Amniotic epithelial cell (primary cell): ENCODE data around the gene KCNE4.
A peak's percentile ranks its signal among the peaks of the same experiment; 100 is the strongest.

Source experiments
- DNase-seq: peaks from one replicate; pipeline ENCODE4 v3.0.0-alpha.2; 2010; ENCODE audit warnings: low read depth

The KCNE4 gene

DNA sequence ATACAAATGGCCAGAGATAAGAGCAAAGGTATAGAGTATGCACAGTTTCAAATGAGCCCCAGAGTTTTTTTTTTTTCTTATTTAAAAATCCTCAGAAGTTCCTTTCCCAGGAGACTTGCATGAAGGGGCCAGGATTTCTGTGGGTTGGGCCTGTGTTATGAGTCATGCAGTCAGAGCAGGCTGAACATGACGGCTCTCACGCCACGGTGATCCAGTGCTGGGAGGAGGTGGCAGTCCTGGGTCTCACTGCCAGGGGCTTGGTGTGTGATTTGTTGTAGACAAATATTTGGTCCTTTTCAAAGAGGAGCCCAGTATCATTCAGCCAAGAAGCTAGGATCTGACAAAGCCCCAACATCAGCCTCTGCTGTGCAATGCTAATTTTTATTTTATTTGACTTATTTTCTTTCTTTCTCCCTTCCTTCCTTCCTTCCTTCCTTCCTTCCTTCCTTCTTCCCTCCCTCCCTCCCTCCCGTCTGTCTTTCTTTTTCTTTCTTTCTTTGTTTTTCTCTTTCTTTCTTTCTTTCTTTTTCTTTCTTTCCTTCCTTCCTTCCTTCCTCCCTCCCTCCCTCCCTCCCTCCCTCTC is 10.4 kb upstream of the KCNE4 start:
- DNase-seq = peak; percentile 94

- DNase-seq = no peak
Observed at GRCh38 chr2:223042284-223042683, 9.7 kb upstream of the KCNE4 start.

GRCh38 chr2:223042704-223043118 is 9.3 kb upstream of the KCNE4 start:
- peak; percentile 47 for DNase-seq

DNA sequence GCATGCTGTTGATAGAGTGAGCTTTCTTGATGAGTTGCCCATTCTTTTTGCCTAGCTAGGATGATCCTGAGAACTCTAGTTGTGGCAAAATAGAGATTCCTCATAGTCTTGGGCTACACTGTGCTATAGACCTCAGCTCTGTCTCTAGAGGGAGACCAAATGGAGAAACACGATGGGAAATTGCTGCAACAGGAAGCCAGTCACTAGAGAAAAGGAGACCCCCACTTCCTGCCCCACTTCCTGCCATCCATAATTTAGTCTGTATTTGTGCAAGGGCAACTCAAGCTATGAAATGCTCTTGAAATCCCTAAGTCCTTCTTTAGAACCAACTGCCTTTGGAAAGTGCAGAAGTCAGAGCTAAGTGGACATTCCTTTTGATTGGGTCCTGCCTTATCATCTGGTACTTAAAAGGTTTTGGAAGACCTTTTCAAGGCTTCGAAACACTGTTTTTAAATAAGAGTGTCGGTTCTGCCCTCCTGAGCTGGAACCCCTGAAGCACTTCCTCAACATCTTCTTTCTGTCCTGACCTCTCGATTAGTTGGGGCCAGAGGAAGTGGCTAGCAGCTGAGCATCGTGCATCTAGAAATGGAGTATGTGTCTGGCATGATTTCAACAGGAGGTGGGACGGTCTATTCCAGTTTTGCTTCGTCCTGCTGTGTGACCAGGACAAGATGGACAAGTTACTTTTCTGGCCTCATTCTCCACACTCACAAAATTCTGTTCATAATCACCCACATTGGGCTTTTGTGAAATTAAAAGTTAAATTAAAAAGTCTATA is 8.6 kb upstream of the KCNE4 start:
- no peak for DNase-seq

GRCh38 chr2:223044092-223044836 is 7.7 kb upstream of the KCNE4 start:
- DNase-seq = no peak

GRCh38 chr2:223044916-223045700 is 6.9 kb upstream of the KCNE4 start:
- DNase-seq = no peak

DNA sequence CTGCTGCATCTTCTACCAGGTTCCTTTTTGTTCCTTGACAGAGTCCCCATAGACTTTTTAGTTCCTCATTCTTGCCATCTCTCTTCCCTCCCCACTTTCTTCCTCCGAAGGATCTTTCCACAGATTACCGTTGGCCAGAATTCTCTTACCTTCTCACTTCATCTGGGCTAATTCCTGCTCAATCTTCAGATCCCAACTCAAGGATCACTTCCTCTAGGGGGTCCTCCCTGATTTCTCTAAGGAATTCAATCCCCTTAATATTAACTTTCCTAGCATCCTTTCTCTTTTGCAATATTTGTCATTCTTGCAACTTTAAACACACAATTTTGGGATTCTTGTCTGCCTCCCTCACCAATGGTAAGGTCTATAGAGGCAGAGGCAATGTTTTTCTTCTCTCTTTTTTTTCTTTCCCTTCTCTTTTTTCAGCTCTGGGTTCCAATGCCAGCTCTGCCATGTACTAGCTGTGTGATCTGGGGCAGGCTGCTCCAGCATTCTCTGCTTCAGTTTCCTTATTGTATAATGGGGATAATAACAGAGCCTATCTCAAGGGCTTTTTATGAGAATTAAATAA is 5.4 kb upstream of the KCNE4 start:
- DNase-seq = peak; percentile 29

- DNase-seq = peak; percentile 98
Observed at GRCh38 chr2:223047260-223047761, 4.7 kb upstream of the KCNE4 start.

- no peak for DNase-seq
Observed at GRCh38 chr2:223048519-223048918, 3.5 kb upstream of the KCNE4 start.

GRCh38 chr2:223049356-223049755 is 2.6 kb upstream of the KCNE4 start:
- no peak for DNase-seq

DNA sequence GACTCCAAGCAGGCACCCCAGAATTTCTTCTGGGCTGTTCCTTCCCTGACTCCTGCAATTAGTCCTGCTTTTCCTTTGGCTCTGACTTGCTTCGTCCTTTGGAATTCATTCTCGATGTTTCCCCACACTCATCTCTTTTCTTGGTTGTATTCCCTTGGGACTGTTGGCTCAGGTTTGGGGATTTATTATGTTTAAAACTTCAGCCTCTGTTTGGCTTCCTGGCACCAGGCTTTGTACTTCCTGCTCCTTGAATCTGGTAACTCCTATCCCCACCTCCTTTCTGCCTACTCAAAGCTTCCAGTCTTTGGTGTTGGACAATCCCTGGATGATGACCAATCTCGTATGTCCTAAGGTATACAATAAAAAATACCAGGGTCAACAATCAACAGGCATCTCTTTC is 1.8 kb upstream of the KCNE4 start:
- no peak for DNase-seq

DNA sequence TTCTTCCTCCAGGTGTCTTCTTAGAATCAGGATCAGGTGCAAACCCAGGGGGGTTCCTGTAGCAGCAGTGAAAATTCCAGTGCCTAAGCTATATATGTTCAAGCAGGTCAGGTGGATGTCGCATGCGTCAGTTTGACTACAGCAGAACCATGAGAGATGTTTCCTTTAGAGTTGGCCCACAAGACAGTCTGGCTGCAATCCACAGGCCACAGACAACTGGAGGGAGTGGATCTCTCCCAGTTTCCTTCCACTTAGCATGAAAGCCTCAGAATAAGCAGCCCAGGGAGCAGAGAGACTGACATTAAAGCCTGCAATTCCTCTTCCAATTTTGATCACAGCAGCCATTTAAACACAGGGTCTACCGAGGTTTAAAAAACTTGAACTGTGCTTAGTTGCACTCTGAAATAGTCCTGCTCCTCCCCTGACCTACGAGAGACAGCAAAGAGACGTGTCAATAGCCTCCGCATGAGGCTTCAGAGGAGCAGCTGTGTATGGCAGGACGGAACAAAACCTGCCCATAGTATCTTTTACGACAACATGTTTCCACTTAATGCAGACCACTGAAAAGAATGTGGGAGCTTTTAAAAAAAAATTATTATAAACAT is 988 bp upstream of the KCNE4 start:
- peak; percentile 61 for DNase-seq

- no peak for DNase-seq
Observed at GRCh38 chr2:223052548-223053483, 826 bp downstream of the KCNE4 start.

DNA sequence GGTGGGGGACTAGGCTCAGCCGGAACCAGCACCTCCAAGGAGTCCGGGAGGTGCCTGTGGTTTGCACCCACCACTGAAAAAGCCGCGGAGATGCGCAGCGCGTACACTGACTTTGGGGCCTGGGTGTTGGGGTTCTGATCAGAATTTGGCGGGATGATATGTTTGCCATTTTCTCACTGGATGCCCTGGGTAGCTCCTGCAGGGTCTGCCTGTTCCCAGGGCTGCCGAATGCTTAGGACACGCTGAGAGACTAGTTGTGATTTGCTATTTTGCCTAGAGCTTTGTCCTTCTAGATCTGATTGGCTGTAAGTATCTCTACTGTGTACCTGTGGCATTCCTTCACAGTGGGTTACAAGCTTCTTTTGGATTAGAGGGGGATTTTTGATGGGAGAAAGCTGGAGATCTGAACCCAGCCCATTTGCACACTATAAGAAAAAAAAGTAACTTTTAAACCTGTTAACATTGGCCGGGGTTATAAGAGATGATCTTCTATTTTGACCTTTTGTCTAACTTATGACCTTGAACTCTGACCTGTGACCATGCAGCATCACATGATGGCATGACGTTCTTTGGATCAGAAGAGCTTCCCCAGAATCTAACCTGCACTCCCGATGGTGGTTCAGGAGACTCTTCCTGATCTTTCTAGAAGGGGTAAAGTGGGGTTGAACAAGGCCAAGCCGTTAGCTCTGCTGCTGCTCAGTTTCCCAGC is 1.6 kb downstream of the KCNE4 start:
- DNase-seq = no peak

GRCh38 chr2:223054193-223054781 is 2.3 kb downstream of the KCNE4 start:
- DNase-seq = peak; percentile 87

DNA sequence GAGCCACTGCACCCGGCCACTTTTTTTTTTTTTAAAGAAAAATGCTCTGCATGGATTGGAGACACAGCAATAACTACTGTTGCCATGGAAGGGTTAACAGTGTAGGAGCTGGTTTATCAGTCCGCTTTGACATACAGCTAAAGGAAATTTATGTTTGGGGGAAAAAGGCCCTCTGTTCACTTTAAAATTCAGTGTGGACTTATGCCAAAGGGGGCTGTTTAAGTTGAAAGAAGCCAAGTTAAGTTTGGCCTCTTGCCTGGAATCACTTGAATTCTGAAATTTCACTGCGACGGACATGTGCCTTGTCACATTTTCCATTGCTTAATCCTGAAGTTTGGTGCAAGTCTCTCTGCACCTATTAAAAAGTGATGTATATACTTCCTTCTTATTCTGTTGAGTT is 3.1 kb downstream of the KCNE4 start:
- DNase-seq = peak; percentile 39

- DNase-seq = peak; percentile 60
Observed at GRCh38 chr2:223055836-223056235, 3.8 kb downstream of the KCNE4 start.

GRCh38 chr2:223056701-223057418 is 4.9 kb downstream of the KCNE4 start:
- DNase-seq = peak; percentile 47
